22Rv1 (cell line): ENCODE data around the gene TMEM86B.

Experiments
- ZFX ChIP-seq: fragments of 450-650 bp; IDR thresholded peaks from 2 replicates; pipeline ENCODE4 v1.6.1; 2017; ENCODE audit warnings: antibody characterized with exemption, borderline replicate concordance
- TF ChIP-seq, protein P1 (sequence below): fragments of 450-650 bp; IDR thresholded peaks from 2 replicates; pipeline ENCODE4 v1.5.1; 2017; ENCODE audit warnings: mild to moderate bottlenecking

GRCh38 chr19:55251341-55252081 lies 22.9 kb upstream of the TMEM86B start:
- TF ChIP-seq, protein P1, sequence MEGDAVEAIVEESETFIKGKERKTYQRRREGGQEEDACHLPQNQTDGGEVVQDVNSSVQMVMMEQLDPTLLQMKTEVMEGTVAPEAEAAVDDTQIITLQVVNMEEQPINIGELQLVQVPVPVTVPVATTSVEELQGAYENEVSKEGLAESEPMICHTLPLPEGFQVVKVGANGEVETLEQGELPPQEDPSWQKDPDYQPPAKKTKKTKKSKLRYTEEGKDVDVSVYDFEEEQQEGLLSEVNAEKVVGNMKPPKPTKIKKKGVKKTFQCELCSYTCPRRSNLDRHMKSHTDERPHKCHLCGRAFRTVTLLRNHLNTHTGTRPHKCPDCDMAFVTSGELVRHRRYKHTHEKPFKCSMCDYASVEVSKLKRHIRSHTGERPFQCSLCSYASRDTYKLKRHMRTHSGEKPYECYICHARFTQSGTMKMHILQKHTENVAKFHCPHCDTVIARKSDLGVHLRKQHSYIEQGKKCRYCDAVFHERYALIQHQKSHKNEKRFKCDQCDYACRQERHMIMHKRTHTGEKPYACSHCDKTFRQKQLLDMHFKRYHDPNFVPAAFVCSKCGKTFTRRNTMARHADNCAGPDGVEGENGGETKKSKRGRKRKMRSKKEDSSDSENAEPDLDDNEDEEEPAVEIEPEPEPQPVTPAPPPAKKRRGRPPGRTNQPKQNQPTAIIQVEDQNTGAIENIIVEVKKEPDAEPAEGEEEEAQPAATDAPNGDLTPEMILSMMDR = no peak
- TF ChIP-seq ZFX = no peak
